Thoracic aorta (tissue), 2 donors: Measurements from ENCODE around the gene BANF1. TPM values are rescaled to one million over a fixed set of nuclear protein-coding genes. Genes with fewer than 3 reads are reported as not detected.

Experiments used
- ATAC-seq: fragments of 150-250 bp; one replicate; pipeline ENCODE4 v1.8.0; 2017; ENCODE audit warnings: low read depth; ENCODE audit not compliant: insufficient number of reproducible peaks, low FRiP score
- DNase-seq: peaks from one replicate; pipeline ENCODE4 v3.0.0-alpha.2; 2020; ENCODE audit warnings: low spot score
- H3K27ac ChIP-seq, 2 donors: fragments of 200-600 bp; sonication (generic); 1 replicate in 1 of 2; 2 replicates in 1 of 2; pipeline ENCODE4 v1.5.1; 2016; ENCODE audit warnings: mild to moderate bottlenecking in 2 of 2, moderate library complexity in 2 of 2
- H3K27me3 ChIP-seq: fragments of 200-600 bp; sonication (generic); replicated peaks from 2 replicates; pipeline ENCODE4 v1.6.0; 2016; ENCODE audit warnings: mild to moderate bottlenecking; ENCODE audit not compliant: insufficient read depth
- H3K36me3 ChIP-seq: fragments of 200-600 bp; sonication (generic); one replicate; pipeline ENCODE4 v1.5.1; 2016
- H3K4me1 ChIP-seq, 2 donors: fragments of 200-600 bp; sonication (generic); 1 replicate in 1 of 2; 2 replicates in 1 of 2; pipeline versions ENCODE4 v1.5.1 to v1.6.0; 2016; ENCODE audit warnings: low read depth in 2 of 2, mild to moderate bottlenecking in 1 of 2; ENCODE audit not compliant: control insufficient read depth in 1 of 2
- H3K4me3 ChIP-seq: fragments of 200-600 bp; sonication (generic); 2 replicates; pipeline ENCODE4 v1.5.1; 2016; ENCODE audit warnings: mild to moderate bottlenecking
- H3K9me3 ChIP-seq: fragments of 200-600 bp; sonication (generic); 2 replicates; pipeline ENCODE4 v1.5.1; 2016
- CTCF ChIP-seq: fragments of 200-600 bp; sonication (generic); IDR thresholded peaks from one replicate; pipeline ENCODE4 v1.5.1; 2019; ENCODE audit warnings: antibody characterized with exemption
- total RNA-seq, 2 donors: library from RNA; depleted of rRNA; stranded (reverse); fragments of >200 nt; gene quantifications; one replicate each; pipeline versions ENCODE4 v1.1.0 to v1.2.3, GENCODE V29; 2016

BANF1 gene
- total RNA-seq, 2 donors from 2014 or later = 22.2 to 60.0 TPM

- Histone ChIP-seq H3K4me3 (no peak overlapping the region), H3K36me3 (peaks cover 32% of the 10 kb centered on the region), H3K27me3 (no peaks in the 10 kb centered on the region), H3K9me3 (no peaks in the 10 kb centered on the region), H3K4me1 (peaks cover 0 to 11% of the 10 kb centered on the region in 2 donors), H3K27ac (no peak overlapping the region)
- no peak for TF ChIP-seq CTCF
- ATAC-seq (no peak), DNase-seq (no peak)
These were observed 21.1 kb upstream of the BANF1 start for GRCh38 chr11:65981101-65981740.

GRCh38 chr11:65981972-65982823 lies 20.1 kb upstream of the BANF1 start:
- Histone ChIP-seq H3K9me3 (no peaks in the 10 kb centered on the region), H3K36me3 (peaks cover 22% of the 10 kb centered on the region), H3K4me3 (no peak overlapping the region), H3K27me3 (no peaks in the 10 kb centered on the region), H3K4me1 (peaks cover 0 to 11% of the 10 kb centered on the region in 2 donors), H3K27ac (no peak overlapping the region)
- no peak for TF ChIP-seq CTCF
- ATAC-seq = no peak
- DNase-seq = no peak

- no peak for DNase-seq
- Histone ChIP-seq H3K27ac (no peak overlapping the region), H3K4me1 (peaks cover 0 to 11% of the 10 kb centered on the region in 2 donors)
These were observed 19.3 kb upstream of the BANF1 start for GRCh38 chr11:65982824-65983588.

GRCh38 chr11:65983589-65983987 lies 18.7 kb upstream of the BANF1 start:
- no peaks in the 10 kb centered on the region for H3K9me3 ChIP-seq
- H3K4me1 ChIP-seq = peaks cover 0 to 11% of the 10 kb centered on the region in 2 donors
- no peak for TF ChIP-seq CTCF
- no peaks in the 10 kb centered on the region for H3K27me3 ChIP-seq
- DNase-seq (no peak), ATAC-seq (no peak)
- no peak overlapping the region for H3K27ac ChIP-seq
- peaks cover 8% of the 10 kb centered on the region for H3K36me3 ChIP-seq
- H3K4me3 ChIP-seq = no peak overlapping the region

More at GRCh38 chr11:65982824-65983588, 19.3 kb upstream of the BANF1 start:
- Histone ChIP-seq H3K36me3 (peaks cover 14% of the 10 kb centered on the region), H3K4me3 (no peak overlapping the region), H3K27me3 (no peaks in the 10 kb centered on the region), H3K9me3 (no peaks in the 10 kb centered on the region)
- no peak for TF ChIP-seq CTCF
- ATAC-seq = no peak

- Histone ChIP-seq H3K27ac (no peak overlapping the region), H3K9me3 (no peaks in the 10 kb centered on the region), H3K4me1 (peaks cover 0 to 11% of the 10 kb centered on the region in 2 donors), H3K36me3 (no peaks in the 10 kb centered on the region), H3K4me3 (no peak overlapping the region), H3K27me3 (no peaks in the 10 kb centered on the region)
- ATAC-seq (no peak), DNase-seq (no peak)
- no peak for TF ChIP-seq CTCF
These were observed 15.0 kb upstream of the BANF1 start for GRCh38 chr11:65987336-65987735.
